Stimulated activated CD8-positive, alpha-beta memory T cell treated with anti-CD3 and anti-CD28 coated beads, Interleukin-4, amount 100 ng/mL, for 48 hours (primary cell): Measurements from ENCODE around the gene EN2.

Experiments used
- DNase-seq: peaks from one replicate; pipeline ENCODE4 v3.0.0-alpha.2; 2020

The EN2 gene

DNA sequence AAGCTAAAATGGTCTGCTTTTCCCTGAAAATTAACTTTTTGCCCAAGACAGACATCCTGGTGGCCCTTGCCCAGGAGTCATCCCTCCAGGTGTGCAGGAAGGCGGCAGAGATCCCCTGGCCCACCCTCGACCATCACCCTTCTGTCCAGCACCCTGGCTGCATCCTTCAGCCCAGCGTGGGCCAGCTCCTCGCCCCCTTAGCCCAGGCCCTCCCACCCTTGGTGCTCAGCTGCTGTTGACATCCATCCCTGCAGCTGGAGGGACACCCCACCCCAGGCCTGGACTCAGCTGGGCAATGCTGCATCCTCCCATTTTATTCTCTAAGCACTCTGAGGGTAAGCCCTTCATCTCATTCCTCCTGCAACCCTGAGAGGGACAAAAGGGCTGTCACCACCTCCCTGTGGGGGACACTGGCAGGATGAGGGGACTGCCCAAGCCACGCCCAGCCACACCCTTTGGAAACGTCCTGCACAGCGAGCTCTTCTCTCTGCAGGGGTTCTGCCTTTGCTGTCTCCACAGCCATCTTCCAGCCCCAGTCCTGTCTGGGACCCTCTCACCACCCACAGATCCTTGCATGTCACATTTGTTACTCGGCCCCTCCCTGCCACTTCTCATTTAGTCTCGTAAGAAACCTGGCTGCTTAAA, 30.7 kb downstream of the EN2 start:
- no peak for DNase-seq

DNA sequence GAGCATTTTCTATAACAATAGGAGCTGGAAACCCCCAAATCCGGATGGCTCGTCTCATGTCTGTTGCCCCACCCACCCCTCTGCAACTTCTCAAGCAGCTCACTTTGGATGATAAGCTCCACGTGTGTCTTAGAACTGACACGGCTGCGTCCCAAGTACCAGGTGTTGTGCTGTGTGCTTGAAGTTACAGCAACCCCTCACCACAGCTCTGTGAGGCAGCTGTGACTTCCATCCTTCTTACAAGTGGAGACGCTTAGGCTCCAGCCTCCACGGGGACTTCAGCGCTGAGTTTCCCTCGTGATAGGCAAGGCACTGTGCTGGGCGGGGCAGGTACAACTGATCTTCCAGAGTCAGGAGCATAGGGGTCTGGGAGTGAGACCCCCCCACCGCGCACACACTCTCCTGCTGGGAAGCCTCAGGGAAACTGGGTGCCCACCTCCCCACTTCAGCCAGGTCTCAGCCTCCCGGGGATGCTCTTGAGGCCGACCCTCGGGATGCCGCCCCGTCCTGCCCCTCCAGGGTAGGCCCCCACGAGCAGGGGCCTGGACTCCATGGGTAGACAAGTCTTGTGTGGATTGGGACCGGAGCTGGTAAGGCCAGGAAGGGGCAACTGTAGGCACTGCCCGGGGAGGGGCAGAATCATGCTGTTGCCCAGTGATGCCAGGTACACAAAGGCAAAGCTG, 31.4 kb downstream of the EN2 start:
- DNase-seq: no peak

DNA sequence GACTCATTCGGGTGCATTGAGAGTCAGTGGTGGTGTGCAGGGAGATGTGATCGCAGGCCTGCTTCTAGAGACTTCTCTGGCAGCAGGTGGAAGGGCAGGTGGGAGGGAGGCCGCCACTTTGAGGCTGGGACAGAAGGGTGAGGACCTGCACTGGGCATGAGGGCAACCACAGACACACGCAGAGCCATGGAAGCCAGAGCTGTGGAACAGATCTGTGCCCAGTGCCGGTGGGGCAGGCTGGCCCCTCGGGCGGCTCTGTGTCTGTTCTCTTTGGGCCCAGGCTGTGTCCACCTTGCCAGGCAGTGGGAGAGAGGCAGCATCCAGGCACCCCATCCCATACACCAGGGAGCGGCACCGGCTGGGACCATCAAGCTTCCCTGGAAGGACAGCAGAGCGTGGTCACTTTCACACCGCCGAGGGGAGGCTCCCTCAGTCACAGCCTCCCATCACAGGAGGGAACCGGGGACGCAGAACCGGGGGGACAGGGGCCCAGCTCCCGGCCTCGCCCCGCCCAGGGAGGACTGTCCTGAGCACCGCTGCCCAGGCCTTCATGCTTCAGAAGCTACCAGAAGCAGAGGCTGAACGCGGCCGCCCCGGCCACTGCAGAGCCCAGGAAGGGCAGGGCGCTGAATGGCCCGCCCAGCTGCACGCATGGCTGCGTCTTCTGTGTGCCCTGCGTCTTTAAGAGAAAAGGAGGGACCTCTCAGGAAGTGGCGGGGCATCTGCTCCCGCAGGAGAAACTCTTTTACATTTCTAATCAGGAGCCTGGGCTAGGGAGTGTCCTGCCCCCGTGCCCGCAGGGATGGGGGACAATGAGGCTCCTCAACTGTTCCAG, 32.1 kb downstream of the EN2 start:
- no peak for DNase-seq

DNA sequence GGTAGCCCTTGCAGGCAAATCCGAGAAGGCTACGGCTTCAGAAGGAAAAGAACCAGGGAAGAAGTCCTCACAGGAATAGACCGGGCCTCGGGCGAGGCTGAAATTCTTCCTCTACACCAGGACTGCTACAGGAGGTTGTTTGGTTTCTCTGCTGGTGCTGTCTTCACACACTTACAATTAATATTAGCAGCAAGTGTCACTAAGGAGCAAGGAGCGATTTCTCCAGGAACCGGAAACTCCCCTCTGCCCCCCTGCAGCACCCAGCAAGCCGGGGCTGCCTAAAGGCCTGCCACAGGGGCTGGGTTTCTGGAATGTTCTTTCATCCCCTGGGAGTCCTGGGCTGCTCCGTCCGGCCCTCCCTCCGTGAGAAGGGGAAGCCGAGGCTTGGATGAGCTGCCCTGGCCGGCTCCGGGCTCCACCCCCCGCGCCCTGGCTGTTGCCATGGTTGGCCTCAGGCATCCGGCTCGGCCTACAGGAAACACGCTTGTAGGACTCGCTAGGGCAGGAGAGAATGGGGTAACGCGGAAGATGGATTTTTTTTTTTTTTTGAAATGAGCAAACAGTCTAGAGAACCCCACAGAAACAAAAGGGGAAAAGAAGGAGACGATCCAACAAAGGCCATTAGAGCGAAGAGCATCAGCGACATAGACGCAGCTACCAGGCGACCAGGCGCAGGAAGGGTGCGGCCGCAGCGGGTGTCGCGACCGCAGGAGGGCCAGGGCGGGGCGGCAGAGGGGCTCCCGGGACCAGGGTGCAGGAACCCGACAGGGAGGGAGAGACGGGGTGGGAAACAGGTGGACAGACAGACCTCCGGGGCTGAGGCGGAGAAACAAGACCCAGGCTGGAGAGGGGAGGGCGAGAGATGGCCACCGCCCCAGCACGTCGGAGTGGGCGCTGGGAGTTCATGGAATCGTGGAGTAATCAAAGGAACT, 33.0 kb downstream of the EN2 start:
- DNase-seq: peak; percentile 52

DNA sequence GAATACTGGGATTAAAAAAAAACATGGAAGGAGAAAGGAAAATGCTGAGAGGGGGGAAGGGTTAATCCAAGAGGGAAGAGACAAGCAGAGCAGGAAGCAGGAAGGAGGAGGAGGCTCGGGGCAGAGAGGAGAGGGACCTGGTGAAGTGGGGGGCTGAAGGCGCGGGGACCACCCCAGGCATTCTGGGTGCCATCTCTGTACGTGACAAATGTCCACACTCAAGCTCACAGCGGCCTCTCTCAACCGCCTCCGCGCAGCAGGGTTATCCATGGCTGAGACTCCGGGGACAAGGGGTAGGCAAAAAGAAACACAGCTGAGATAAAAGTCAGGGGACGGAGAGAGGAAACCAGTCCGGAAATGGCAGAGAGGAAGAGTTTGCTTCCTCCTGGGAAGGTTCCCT, 33.9 kb downstream of the EN2 start:
- DNase-seq: no peak

DNA sequence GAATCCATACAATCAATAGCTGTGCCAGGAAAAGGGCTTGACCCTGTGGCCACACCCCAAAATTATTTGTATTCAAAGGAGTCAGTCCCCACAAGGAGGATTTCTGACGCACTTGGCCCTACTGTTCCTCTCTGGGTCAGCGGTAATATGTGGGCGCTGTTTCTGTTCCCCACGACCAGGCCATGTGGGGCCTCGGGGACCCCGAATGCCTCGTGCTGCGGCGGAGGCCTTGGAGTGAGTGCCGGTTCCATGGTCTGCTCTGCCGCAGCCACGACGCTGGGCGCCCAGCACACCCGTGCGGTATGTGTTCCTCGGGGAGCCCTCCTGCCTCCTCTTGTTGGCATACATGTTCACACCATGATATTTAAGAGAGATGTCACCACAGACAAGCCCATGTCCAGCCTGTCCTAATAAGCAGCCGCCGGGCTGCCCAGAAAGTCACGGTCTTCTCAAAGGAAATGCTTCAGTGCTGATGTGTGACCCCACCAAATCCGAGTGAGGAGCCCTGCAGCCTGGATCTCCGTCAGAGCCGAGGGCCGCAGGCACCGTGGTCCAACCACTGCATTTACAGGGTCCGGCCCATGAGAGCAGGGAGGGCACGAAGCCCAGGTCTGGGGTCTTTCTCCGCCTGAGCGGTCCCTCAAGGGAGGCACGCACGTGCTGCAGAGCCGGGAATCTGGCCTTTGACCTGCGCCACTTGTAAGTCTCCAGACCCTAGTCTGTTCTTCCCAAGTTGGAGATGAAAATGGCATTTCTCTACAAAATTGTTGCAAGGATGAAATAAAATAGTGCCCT, 36.0 kb downstream of the EN2 start:
- no peak for DNase-seq

DNA sequence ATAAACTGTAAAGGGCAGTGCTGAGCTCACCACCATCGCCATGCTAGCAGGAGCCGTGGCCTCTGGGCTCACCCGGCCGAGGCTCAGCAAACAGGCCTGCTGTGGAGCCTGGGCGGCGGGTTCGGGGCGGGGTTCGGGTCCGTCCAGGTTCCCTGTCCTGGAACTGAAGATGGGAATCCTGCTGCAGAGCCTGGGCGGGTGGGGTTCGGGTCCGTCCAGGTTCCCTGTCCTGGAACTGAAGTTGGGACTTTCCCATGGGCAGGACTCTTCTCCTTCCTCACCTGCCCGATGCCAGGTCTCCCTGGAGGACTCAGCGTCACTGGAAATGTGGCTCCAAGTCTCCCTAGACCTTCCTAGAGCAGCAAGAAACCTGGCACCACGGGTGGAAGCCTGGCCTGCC, 36.6 kb downstream of the EN2 start:
- DNase-seq: no peak

DNA sequence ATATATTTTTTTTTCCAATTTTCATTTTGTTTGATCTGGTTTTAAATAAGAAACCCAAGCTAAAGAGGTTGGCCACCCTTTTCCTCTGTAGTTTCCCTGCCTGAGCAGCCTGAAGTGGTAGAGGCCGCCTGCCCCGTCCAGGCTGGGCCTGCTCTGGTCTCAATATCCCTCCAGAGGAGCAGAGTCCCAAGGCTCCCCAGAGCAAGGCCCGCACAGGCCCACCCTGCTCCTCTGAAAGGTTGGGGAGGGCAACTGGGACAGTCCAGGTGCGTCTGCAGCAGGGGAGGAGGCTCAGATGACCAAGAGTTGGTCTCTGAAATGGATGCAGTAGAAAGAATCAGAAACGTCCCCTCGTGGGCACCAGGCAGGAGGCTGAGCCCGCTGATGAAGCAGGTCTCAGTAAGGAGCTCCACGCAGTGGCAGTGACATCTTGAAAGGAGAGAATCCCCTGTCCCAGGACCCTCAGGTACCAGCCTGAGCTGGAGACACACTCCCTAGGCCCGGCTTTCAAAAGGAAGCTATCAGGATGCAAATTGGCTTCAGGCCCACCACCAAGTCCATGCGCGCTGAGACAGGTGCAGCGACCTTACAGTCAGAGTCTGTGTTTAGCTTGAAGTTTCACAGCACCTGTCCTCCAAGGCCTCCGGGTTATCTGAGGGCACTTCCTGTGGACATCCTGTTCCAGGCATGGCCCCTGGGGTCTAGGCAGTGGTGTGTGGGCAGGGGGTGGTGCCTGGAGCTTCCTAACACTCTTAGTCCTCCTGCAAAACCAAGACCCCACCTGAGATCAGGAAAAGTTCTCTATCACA, 37.7 kb downstream of the EN2 start:
- no peak for DNase-seq

DNA sequence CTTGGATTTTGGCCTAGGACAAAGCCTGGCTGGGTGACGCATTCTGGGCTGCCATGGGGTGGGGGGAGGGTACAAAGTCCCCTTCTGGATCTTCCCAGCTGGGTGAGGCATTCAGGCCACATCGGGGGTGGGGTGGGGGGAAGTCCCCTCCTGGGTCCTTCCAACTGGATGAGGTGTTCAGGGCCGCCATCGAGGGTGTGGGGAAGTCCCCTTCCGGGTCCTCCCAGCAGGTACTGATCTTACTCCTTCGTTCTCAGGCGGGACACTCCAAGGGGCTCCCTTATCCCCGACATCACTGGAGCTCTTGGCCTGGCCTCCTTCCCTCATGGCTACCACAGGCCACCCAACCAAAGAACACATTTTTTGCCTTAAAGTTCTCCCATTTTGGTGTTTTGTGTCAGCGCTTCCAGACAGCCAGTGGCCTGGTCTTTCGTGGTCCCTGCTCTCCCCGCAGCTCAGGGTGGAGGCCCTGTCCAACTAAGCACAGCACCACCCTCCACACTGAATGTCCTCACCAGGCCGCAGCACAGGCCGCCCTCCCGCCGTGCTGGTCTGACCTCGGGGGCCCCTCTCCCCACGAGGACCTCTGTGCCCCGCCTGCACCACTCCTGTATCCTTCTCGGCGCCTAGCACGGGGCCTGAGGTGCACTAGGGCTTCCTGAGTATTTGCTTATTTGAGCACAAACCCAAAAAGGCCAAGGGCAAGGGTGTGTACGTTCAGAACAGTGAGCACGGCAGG, 38.5 kb downstream of the EN2 start:
- no peak for DNase-seq

DNA sequence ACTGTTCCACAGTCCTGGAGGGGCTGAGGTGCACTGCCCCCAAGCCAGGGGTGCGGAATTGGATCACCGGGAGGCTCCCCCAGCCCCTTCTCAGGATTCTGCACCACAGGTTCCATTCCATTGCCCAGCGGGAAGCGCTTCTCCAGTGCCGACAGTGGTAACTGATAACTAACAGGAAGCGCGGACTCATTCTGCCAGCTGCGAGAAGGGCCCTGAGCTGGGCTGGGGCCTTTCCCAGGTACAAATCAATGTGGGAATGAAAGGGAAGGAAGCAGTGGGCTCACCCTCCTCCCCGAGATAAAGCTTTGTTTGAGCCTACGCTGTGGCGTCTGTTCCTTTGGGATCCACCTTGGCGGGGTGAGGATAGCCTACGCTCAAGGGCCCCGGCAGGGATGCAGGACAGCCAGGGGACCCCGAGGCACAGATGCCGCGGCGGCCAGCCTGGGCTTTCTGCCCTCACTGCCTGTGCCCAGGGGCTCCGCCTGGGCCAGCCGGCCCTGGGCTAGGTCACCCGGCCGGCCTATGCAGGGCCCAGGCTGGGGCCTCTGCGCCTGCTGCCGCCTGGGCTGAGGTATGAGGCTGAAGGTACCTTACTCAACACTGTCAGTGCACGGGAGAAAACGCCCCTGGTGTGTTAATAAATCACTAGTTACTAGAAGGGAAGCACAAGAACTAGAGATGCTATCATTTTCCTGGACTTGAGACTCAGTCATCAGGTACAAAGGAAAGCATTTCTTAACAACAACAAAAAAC, 39.4 kb downstream of the EN2 start:
- no peak for DNase-seq

DNA sequence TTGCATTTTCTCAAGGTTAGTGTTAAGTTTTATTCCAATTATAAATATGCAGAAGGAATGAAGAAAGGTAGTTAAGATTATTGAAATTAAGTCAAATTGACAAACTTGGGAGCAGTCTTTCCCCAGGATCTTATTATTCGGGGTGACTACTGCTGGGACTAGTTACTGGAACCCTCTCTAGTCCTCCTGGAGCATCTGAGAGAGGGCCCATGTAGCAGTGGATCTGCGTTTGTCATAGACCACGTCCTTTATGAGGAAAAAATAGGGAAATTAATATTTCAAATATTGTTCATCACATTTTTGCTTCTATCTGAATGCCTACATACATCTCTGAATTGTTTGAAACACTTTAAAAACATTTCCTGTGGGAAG, 47.5 kb downstream of the EN2 start:
- no peak for DNase-seq

DNA sequence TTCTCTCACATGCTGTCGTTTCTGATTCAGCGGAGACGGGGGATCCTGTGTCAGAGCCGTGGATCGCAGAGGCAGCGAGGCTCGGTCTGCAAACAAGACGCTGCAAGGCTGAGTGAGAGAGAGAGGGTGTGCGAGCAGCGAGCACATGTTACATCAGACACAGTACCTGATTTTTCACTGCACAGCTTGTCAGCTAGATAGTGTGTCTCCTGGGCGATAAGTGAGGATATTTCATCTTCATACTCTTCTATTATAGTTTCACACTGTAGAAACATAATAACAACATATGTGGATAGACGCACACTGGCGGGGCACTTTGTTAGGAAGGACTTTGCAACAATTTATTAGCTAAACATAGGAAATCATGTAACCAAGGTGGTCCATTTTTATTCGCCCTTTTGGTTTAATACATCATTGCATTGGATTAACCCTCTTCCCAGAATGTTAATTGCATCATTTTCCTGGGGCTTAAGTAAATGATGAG, 49.0 kb downstream of the EN2 start:
- DNase-seq: no peak

DNA sequence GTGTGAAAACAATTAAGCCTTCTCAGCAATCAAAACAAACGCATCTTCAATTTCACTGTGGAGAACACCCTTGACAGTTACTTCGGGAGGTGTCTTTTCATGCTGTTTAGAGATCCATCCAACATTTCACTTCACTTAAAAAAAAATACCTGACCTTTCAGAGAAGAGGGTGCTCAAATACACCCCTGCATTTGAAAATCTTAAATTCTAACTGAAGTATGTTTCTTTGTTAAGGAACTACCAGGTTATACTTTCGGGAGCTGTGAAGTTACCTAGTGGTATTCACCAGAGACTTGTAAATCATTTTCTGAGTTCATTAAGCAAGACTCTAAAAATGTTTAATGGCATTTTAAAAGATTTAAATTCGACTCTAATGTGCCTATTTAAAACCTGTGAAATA, 49.6 kb downstream of the EN2 start:
- no peak for DNase-seq

DNA sequence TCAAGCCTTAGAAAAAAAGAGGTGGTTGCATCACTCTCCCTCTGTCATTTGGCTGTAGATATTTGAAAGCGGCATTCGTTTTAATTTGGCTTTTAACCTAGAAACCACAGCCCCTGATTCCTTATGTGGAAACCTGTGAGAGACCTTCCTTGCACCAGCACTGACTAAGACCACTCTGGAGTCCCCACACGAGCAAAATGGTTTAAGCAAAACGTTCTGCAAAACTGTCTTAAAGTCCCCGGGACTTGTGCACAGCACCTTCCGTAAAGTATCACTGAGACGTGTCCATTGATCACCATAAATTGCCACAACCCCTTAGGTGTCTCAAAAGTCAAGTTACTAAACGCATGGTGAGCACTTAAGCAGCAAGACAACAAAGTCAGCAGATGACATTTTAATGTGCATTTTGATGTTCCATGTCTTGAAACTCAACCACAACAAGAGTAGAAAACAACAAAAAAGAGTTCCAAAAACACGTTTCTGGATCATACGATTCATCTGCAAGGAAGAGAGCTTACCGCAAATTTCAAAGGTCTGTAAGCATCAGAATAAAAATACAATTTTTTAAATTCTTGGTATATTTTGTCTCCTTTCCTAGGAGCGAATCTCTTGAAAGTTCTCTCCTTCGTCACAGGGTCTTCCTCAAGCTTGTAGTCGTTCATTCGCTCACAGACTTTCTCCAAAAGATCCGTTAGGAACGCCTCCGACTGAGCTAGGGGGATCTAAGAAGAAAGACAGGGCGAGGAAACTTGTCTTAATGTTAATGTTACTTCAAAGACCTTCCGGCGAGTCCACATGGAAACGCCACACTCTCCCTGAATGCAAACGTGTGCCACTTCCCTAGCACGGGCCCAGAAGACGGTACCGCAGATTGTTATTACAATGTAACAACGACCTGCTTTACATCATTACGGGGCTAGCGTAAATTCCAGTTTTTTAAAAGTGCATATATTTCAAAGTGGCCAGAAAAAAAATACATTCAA, 50.7 kb downstream of the EN2 start:
- DNase-seq: no peak

DNA sequence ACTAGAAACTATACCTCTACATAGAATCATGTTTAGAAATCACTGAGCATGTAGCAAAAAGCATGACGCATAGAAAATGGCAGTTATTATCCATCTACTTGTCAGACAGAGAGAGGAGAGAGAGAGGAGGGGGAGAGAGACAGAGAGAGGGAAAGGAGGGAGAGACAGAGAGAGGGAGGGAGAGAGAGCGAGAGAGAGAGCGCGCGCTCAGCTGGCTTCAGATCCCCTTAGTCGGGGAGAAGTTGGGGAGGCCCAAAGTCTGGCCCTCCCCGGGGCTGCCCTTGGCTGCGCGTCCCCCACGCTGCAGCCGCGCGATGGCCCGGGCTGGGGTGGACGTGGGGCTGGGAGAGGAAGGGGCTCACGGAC, 51.4 kb downstream of the EN2 start:
- DNase-seq: no peak

DNA sequence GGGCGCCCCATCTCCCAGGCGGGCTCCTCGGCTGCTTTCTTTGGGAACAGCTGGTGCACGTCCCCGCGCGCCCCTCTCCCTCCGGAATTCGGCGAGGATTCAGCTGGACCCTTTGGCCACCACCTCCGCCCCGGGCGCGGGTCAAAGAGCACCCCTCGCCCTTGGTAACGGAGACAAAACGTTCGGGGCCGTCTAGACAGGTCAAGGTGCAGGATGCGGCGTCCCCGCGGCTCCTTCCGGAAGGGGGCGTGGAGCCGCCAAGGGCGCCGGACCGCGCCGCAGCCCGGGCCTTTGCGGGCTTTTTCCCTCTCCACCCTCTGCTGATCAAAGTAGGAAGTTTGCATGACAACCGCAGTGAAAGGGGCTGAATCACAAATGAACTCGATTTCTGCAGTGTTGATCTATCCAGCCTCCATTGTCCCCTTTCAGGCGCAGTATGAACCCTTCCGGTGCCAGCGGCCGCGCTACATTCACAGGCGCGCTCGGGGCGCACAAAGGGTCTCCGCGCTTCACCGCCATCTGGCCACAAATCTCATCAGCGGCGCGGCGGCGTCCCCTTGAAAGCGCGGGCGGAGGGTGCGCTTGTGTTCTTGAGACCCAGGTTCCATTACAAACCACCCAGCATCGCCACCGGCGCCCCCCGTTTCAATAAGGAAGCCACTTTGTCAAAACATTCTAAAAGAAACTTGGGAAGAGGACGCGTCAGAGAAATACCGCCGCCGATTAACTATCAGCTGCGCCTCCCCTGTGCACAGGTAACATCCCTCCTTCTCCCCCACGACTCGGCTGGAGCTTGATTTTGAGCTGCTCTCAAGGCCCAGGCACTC, 52.0 kb downstream of the EN2 start:
- no peak for DNase-seq

DNA sequence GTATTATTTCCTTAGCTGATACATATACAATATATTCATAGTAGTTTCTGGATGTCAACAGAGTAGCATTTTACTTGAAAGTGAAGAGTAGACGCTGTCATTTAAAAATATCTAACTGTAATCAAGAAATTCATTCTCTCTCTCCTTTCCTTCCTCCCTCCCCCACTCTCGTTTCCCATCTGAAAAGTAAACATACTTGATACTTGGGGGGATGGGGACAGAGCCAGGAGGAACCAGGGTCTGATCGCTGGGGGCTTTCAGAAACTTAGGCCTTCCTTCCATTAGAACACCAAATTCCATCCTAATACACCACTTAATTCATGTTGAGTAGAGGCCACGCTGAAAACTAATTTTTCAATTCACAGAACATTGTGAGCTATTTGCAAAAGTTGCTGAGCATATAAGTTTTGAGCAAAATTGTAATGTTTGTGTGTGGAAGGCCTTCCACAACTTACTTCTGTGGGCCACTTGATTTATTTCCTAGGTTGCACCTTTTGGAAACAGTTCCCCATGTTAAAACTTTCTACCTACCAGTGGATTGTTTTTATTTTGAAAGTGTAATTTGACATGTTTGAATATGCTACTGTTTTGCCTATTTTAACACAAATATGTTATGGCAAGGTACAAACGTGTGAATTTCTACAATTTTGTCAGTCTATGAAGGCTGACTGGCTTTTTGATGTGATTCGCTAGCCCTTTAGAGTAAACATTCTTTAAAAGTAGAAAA, 53.2 kb downstream of the EN2 start:
- DNase-seq: no peak
